ENCODE results near the gene MRPS18A. TPM values are rescaled to one million over a fixed set of nuclear protein-coding genes. Genes with fewer than 3 reads are reported as not detected.

MRPS18A gene
- total and polyA plus RNA-seq, 2 of the 13 experiments (the other 11 are each of a cell fraction or from before 2014, with no cell fraction given), result 87.8 to 89.1 TPM

GRCh38 chr6:43667245-43668150, 20.1 kb downstream of the MRPS18A start (continued):
- TF ChIP-seq ZNF142 (CRISPR knock-in tag; IDR thresholded peaks at IDR 0.05) (peak; percentile 31; the same call in 1 of the 2 replicates), ZNF607 (CRISPR knock-in tag; IDR thresholded peaks at IDR 0.05; ENCODE audit: borderline replicate concordance) (no peak), MAX (IDR thresholded peaks at IDR 0.05) (peak; percentile 59; the same call in 1 of the 2 replicates), ERF (CRISPR knock-in tag; IDR thresholded peaks at IDR 0.05) (peak; percentile 78), ZNF326 (CRISPR knock-in tag; IDR thresholded peaks at IDR 0.05; ENCODE audit: borderline replicate concordance) (no peak), PRDM15 (CRISPR knock-in tag; IDR thresholded peaks at IDR 0.05) (no peak), ZNF556 (CRISPR knock-in tag; IDR thresholded peaks at IDR 0.05; ENCODE audit: borderline replicate concordance) (peak; percentile 15; the same call in 1 of the 2 replicates), RXRA (CRISPR knock-in tag; IDR thresholded peaks at IDR 0.05) (no peak), SIN3A (IDR thresholded peaks at IDR 0.05; ENCODE audit: borderline replicate concordance, low read depth, low read length) (0 out of 2 replicates have a peak, but pooled peaks have one; percentile 26), NR1H2 (CRISPR knock-in tag; IDR thresholded peaks at IDR 0.05; ENCODE audit: borderline replicate concordance, low read depth) (no peak), ZNF879 (CRISPR knock-in tag; IDR thresholded peaks at IDR 0.05) (no peak), HMGA1 (CRISPR knock-in tag; conservative IDR thresholded peaks at IDR 0.05) (no peak), PAF1 (CRISPR knock-in tag; IDR thresholded peaks at IDR 0.05) (no peak), HDAC2 (CRISPR knock-in tag; IDR thresholded peaks at IDR 0.05) (peak; percentile 75), NFYC (CRISPR knock-in tag; IDR thresholded peaks at IDR 0.05) (no peak), PBX3 (CRISPR knock-in tag; IDR thresholded peaks at IDR 0.05; ENCODE audit: borderline replicate concordance) (no peak)

Measured in HepG2 (cell line).